ENCODE data around the gene QKI. TPM values are rescaled to one million over a fixed set of nuclear protein-coding genes. Genes with fewer than 3 reads are reported as not detected.

Gene QKI
- total and polyA plus RNA-seq, 3 donors from 2014 or later: 148 to 366 (median 315) TPM

- intact Hi-C loops (cut with DNase I; ENCODE audit: low total_unique reads): no loop called here
- TF ChIP-seq CTCF (IDR thresholded peaks at IDR 0.05): no peak
- TF ChIP-seq POLR2A (IDR thresholded peaks at IDR 0.05): no peak
These were observed 25.2 kb upstream of the QKI start for GRCh38 chr6:163389354-163389753.

GRCh38 chr6:163390770-163391169 is 23.7 kb upstream of the QKI start:
- Histone ChIP-seq H3K36me3 (ENCODE audit: low read depth, missing control alignments) (no peaks in the 10 kb centered on the region), H3K27me3 (no peaks in the 10 kb centered on the region), H3K4me3 (no peak overlapping the region), H3K9me3 (no peaks in the 10 kb centered on the region), H3K4me1 (peaks cover 15% of the 10 kb centered on the region), H3K27ac (no peak overlapping the region)
- no peak for DNase-seq
- intact Hi-C loops (cut with DNase I; ENCODE audit: low total_unique reads): no loop called here
- WGBS, 2 donors: 100% methylated on average over 1 of the region's 1 CpG
- no peak for TF ChIP-seq POLR2A (IDR thresholded peaks at IDR 0.05)
- no peak for TF ChIP-seq CTCF (IDR thresholded peaks at IDR 0.05)

More at GRCh38 chr6:163389354-163389753, 25.2 kb upstream of the QKI start:
- Histone ChIP-seq H3K36me3 (ENCODE audit: low read depth, missing control alignments) (no peaks in the 10 kb centered on the region), H3K4me3 (no peak overlapping the region), H3K27me3 (no peaks in the 10 kb centered on the region), H3K9me3 (no peaks in the 10 kb centered on the region), H3K4me1 (peaks cover 13% of the 10 kb centered on the region), H3K27ac (no peak overlapping the region)
- DNase-seq: no peak
- WGBS, 2 donors: 87 to 93% methylated on average over 4 of the region's 4 CpGs

- H3K27me3 ChIP-seq: no peaks in the 10 kb centered on the region
- H3K36me3 ChIP-seq (ENCODE audit: low read depth, missing control alignments): no peaks in the 10 kb centered on the region
These were observed 22.5 kb upstream of the QKI start for GRCh38 chr6:163391985-163392384.

GRCh38 chr6:163392533-163392932 is 22.0 kb upstream of the QKI start:
- 13 to 18% methylated on average over 2 of the region's 2 CpGs for WGBS, 2 donors
- Histone ChIP-seq H3K36me3 (ENCODE audit: low read depth, missing control alignments) (no peaks in the 10 kb centered on the region), H3K9me3 (no peaks in the 10 kb centered on the region), H3K4me3 (no peak overlapping the region), H3K27ac (no peak overlapping the region), H3K27me3 (no peaks in the 10 kb centered on the region), H3K4me1 (peaks cover 28% of the 10 kb centered on the region)
- DNase-seq: peak; percentile 76
- intact Hi-C loops (cut with DNase I; ENCODE audit: low total_unique reads): no loop called here
- TF ChIP-seq CTCF (IDR thresholded peaks at IDR 0.05) (no peak), POLR2A (IDR thresholded peaks at IDR 0.05) (no peak)

More at GRCh38 chr6:163391985-163392384, 22.5 kb upstream of the QKI start:
- H3K9me3 ChIP-seq: no peaks in the 10 kb centered on the region
- peaks cover 23% of the 10 kb centered on the region for H3K4me1 ChIP-seq
- intact Hi-C loops (cut with DNase I; ENCODE audit: low total_unique reads): no loop called here
- H3K4me3 ChIP-seq: no peak overlapping the region
- TF ChIP-seq CTCF (IDR thresholded peaks at IDR 0.05): no peak
- no peak for TF ChIP-seq POLR2A (IDR thresholded peaks at IDR 0.05)
- H3K27ac ChIP-seq: no peak overlapping the region
- no peak for DNase-seq
- WGBS, 2 donors: 91 to 92% methylated on average over 2 of the region's 2 CpGs

GRCh38 chr6:163393923-163394322 is 20.6 kb upstream of the QKI start:
- no peak overlapping the region for H3K4me3 ChIP-seq
- no peaks in the 10 kb centered on the region for H3K36me3 ChIP-seq (ENCODE audit: low read depth, missing control alignments)
- peak overlapping the region; percentile 2 to 69 for H3K27ac ChIP-seq
- no peak for DNase-seq
- peaks cover 41% of the 10 kb centered on the region for H3K4me1 ChIP-seq
- intact Hi-C loops (cut with DNase I; ENCODE audit: low total_unique reads): no loop called here
- no peak for TF ChIP-seq POLR2A (IDR thresholded peaks at IDR 0.05)
- no peak for TF ChIP-seq CTCF (IDR thresholded peaks at IDR 0.05)
- no peaks in the 10 kb centered on the region for H3K27me3 ChIP-seq
- H3K9me3 ChIP-seq: no peaks in the 10 kb centered on the region
- WGBS, 2 donors: 72 to 91% methylated on average over 5 of the region's 5 CpGs
